ENCODE results near the gene DGCR8.

Gene DGCR8

DNA sequence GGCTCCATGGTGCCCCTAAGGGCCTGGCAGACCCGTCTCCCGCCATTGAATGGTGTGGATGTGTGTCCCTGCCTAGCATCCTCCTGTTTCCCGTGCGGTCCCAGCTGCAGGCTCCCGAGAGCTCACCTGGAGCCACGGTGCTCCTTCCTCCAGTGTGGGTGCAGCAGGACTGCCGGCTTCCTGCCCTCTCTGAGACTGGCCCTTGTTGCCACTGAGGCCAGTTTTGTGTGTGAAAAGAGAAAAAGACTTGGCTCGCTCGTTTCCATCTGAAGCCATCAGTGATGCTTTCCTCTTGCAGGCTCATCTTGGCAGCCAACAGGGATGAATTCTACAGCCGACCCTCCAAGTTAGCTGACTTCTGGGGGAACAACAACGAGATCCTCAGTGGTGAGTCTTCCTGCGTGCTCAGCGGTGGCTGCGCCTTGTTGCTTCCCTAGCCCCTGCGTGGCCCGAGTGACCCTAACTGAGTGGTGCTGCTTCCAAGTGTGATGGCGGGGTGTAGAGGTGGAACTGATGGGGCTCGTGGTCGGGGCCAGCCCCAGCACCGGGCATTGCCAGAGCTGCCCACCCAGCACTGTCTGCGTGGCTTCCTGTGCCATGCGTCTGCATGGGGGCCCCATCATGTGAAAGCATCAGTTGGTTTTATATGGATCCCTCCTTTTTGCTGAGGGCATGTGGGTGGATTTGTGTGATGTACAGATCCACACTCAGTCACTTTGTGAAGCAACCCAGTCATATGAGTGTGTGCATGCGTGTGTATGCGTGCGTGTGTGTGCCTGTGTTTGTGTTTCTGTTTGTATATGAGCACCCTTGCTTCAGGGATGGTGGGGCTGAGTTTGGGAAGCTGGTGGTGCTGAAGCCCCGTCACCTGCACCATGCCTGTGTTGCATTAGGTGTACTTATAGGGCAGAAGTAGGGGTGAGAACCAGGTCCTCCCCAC lies 36.7 kb upstream of the DGCR8 start:
- peaks cover 68% of the 10 kb centered on the region for H3K36me3 Mint-ChIP-seq (ENCODE audit: low read depth)

DNA sequence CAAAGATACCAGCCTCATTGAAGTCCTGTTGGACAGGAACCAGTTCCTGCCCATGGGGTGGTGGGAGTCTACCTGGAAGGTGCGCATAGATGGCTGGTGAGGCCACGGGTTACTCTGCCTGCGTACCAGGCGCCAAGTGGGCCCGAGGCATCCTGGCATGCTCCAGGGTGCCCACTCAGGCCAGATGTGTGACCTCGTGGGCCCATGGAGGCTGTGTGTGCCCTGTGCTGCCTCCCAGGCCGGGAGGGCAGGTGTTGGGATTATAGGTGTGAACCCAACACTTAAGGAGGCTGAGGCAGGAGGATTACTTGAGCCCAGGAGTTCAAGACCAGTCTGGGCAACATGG lies 36.1 kb upstream of the DGCR8 start:
- no peak overlapping the region for H3K4me3 Mint-ChIP-seq

More for the DNA sequence above, 36.7 kb upstream of the DGCR8 start:
- Mint-ChIP-seq H3K27ac (no peak overlapping the region), H3K4me3 (no peak overlapping the region), H3K9me3 (peaks cover 6% of the 10 kb centered on the region), H3K27me3 (no peaks in the 10 kb centered on the region), H3K4me1 (ENCODE audit: low read depth) (peaks cover 8% of the 10 kb centered on the region)
- no peak for DNase-seq

DNA sequence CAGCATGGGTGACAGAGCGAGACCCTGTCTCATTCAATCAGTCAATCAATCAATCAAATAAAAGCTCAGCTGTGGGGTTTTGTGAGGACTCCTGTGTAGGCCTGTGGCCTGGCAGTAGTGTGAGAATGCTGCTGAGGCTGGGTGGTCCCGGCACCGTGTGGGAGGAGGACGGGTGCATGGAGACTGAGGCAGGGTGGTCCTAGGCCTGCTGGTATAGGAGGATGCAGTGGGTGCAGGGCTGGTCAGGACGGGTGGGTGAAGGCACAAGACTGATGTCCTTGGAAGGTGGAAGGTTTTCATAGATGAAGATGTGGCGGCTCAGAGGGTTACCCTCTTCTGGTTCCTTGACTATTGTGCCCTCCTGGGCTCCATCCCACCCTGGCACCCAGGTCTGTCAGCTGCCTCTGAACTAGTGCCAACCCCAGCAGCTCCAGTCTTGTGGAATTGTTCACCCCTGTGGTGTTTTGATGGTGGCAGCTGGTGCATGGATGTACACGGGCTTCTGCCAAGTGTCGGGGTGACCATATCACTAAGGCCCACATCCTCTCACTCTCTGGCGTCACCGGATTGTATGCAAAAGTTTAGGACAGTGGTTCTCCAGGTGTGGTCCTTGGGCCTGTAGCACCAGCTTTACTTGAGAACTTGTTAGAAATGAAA lies 35.4 kb upstream of the DGCR8 start:
- DNase-seq = no peak
- peaks cover 15% of the 10 kb centered on the region for H3K4me1 Mint-ChIP-seq (ENCODE audit: low read depth)
- H3K36me3 Mint-ChIP-seq (ENCODE audit: low read depth) = peaks cover 70% of the 10 kb centered on the region
- no peaks in the 10 kb centered on the region for H3K27me3 Mint-ChIP-seq
- peak overlapping the region; percentile 29 for H3K27ac Mint-ChIP-seq
- no peak overlapping the region for H3K4me3 Mint-ChIP-seq
- peaks cover 7% of the 10 kb centered on the region for H3K9me3 Mint-ChIP-seq

More for the DNA sequence above, 36.1 kb upstream of the DGCR8 start:
- Mint-ChIP-seq H3K9me3 (peaks cover 7% of the 10 kb centered on the region), H3K27me3 (no peaks in the 10 kb centered on the region), H3K27ac (no peak overlapping the region), H3K4me1 (ENCODE audit: low read depth) (peaks cover 13% of the 10 kb centered on the region), H3K36me3 (ENCODE audit: low read depth) (peaks cover 69% of the 10 kb centered on the region)
- DNase-seq = no peak

DNA sequence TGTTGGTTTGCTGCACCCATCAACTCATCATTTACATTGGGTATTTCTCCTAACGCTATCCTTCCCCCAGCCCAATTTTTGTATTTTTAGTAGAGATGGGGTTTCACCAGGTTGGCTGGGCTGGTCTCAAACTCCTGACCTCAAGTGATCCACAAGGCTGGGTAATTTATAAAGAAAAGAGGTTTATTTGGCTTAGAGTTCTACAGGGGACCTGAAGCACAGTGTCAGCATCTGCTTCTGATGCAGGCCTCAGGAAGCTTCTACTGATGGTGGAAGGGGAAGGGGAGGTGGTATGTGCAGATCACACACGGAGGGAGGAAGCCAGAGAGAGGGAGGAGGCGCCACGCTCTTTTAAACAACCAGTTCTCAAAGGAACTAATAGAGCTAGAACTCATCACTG lies 33.3 kb upstream of the DGCR8 start:
- no peak overlapping the region for H3K27ac Mint-ChIP-seq
- no peak overlapping the region for H3K4me3 Mint-ChIP-seq
- peaks cover 7% of the 10 kb centered on the region for H3K9me3 Mint-ChIP-seq
- H3K27me3 Mint-ChIP-seq = no peaks in the 10 kb centered on the region
- peaks cover 15% of the 10 kb centered on the region for H3K4me1 Mint-ChIP-seq (ENCODE audit: low read depth)
- H3K36me3 Mint-ChIP-seq (ENCODE audit: low read depth) = peaks cover 62% of the 10 kb centered on the region
- no peak for DNase-seq

DNA sequence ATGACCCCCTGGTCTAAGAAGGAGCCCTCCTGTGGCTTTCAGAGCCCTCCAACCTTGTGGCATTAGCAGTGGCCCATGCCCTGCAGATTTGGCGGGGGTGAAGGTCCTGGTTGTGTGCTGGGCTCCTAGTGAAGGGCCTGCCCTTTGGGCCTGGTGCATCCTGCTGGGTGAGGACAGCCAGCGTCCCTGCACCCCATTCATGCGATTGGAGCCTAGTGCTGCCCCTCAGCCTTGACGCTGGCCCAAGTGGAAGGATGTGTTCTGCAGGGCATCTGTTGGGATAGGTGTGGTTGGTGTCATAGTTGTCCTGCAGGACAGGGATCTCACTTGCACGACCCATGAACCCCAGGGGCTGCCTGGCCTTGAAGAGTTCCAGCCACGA lies 28.1 kb upstream of the DGCR8 start:
- Mint-ChIP-seq H3K4me1 (ENCODE audit: low read depth) (peaks cover 12% of the 10 kb centered on the region), H3K27ac (no peak overlapping the region), H3K36me3 (ENCODE audit: low read depth) (peaks cover 75% of the 10 kb centered on the region), H3K9me3 (peaks cover 7% of the 10 kb centered on the region), H3K4me3 (no peak overlapping the region), H3K27me3 (no peaks in the 10 kb centered on the region)
- no peak for DNase-seq

DNA sequence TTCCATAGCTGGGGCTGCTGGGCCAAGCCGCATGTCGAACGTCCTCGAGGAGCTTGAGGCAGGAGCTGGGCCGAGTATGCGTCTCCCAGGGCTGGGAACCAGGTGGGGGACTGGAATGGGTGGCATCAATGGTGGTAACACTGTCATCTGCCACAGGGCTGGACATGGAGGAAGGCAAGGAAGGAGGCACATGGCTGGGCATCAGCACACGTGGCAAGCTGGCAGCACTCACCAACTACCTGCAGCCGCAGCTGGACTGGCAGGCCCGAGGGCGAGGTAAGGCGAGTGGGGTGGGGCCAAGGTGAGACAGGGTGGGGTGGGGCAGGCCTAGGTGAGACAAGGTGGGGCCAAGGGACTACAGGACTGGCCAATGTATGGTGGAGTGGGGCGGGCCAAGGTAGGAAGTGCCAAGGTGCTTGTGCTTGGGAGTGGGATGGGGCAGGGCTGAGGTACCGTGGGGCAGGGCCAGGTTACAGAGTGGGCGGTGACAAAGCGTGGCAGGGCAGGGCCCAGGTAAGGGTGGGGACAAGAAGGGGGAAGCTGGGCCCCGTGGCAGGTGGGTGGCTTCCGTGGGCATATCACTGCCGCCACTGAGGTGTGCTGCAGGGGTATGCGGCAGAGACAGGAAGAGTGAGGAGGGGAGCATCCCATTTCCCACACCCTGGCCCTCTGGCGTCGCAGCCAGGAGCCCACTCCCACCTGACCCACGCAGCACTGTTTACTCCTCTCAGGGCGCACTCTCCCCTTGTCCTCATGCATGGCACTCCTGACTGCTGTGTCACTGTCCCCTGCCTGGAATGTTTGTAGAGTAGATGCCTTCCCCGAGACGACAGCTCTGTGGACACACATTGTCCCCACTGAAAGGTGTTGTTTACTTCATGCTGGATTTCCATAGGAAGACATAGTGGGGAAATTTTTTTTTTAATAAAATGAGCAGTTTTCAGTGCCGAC lies 27.5 kb upstream of the DGCR8 start:
- no peak overlapping the region for H3K27ac Mint-ChIP-seq
- H3K9me3 Mint-ChIP-seq = peaks cover 7% of the 10 kb centered on the region
- no peak for DNase-seq
- no peaks in the 10 kb centered on the region for H3K27me3 Mint-ChIP-seq
- H3K4me3 Mint-ChIP-seq = no peak overlapping the region
- peaks cover 72% of the 10 kb centered on the region for H3K36me3 Mint-ChIP-seq (ENCODE audit: low read depth)
- H3K4me1 Mint-ChIP-seq (ENCODE audit: low read depth) = peaks cover 12% of the 10 kb centered on the region

DNA sequence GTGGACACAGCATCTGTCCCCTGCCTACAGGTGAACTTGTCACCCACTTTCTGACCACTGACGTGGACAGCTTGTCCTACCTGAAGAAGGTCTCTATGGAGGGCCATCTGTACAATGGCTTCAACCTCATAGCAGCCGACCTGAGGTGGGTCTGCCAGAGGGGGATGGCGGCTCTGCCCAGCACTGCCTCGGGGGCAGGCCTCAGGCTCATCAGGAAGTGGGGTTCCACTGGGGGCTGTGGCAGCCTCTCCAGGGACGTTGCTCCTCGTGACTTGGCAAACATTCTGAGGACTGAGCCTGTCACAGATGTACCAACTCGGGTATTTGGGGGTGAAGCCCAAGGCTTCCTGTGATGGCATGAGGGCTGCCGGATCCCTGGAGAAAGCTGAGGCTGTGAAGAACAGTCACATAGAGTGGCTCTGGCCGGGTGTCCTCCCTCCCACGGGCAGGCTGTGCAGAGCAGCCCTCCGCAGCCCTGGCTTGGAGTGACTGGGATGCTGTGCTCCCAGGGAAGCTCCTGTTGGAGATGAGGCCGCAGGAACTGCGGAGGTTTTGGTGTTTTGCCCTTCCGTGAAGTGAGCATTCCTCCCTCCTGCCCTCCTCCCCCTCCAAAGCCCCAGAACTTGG lies 26.5 kb upstream of the DGCR8 start:
- H3K27me3 Mint-ChIP-seq = no peaks in the 10 kb centered on the region
- no peak overlapping the region for H3K27ac Mint-ChIP-seq
- peaks cover 72% of the 10 kb centered on the region for H3K36me3 Mint-ChIP-seq (ENCODE audit: low read depth)
- no peaks in the 10 kb centered on the region for H3K9me3 Mint-ChIP-seq
- H3K4me3 Mint-ChIP-seq = no peak overlapping the region
- H3K4me1 Mint-ChIP-seq (ENCODE audit: low read depth) = peaks cover 5% of the 10 kb centered on the region
- DNase-seq = no peak

DNA sequence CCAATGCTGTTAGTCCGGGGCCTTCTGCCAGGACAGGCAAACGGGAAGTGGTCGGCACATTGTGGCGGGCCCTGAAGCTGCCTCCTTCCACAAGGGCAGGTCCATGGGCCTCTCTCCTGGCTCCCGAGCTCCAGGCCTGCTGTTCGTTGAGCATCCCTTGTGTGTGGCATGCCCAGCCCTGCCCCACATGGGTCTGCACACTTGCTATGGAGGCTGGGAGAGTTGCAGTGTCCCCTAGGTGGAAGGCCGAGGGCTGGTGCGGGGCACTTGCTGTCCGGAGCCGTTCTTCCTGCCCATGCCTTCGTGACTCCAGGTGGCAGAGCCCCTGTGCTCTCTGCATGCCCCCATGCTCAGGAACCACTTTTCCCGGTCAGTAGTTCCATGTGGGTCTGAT lies 26.0 kb upstream of the DGCR8 start:
- Mint-ChIP-seq H3K36me3 (ENCODE audit: low read depth) (peaks cover 71% of the 10 kb centered on the region), H3K27me3 (no peaks in the 10 kb centered on the region), H3K4me1 (ENCODE audit: low read depth) (peaks cover 2% of the 10 kb centered on the region), H3K9me3 (no peaks in the 10 kb centered on the region), H3K27ac (no peak overlapping the region), H3K4me3 (no peak overlapping the region)
- no peak for DNase-seq

DNA sequence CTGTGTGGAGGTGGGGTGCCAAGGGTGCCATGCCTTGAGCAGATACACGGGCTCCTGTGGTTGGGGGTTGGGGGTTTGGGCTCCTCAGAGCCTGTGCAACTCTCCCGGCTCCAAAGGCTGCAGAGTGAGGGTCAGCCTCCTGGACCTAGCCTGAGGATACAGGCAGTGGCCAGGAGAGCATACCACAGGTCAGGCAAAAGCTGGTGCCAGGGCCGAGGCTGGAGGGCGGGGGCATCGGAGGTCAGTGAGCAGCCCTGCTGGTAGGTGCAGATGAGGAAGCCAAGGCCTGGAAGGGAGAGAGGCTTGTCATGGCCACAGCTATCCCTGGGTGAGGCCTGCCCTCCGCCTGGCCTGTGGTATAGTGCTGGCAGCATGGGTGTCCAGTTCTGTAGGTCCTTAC lies 25.6 kb upstream of the DGCR8 start:
- no peak overlapping the region for H3K4me3 Mint-ChIP-seq
- H3K4me1 Mint-ChIP-seq (ENCODE audit: low read depth) = no peaks in the 10 kb centered on the region
- H3K36me3 Mint-ChIP-seq (ENCODE audit: low read depth) = peaks cover 71% of the 10 kb centered on the region
- H3K27ac Mint-ChIP-seq = no peak overlapping the region
- H3K27me3 Mint-ChIP-seq = no peaks in the 10 kb centered on the region
- H3K9me3 Mint-ChIP-seq = no peaks in the 10 kb centered on the region
- no peak for DNase-seq

DNA sequence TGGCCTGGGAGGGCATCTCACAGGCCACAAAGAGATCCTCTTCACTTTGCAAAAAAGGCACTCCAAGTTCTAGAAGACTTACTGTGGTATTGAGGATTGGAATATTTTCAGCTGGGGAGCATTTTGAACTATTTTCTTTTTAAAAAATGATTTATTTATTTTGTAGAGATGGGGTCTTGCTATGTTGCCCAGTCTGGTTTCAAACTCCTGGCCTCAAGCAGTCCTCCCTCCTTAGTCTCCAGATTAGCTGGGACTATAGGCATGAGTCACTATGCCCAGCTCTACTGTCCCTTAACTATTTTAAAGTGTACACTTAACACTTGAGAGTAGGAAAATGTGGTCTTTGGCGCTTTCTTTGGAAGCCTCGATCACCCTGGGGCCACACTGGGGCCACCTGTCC lies 24.9 kb upstream of the DGCR8 start:
- Mint-ChIP-seq H3K36me3 (ENCODE audit: low read depth) (peaks cover 65% of the 10 kb centered on the region), H3K27ac (no peak overlapping the region), H3K4me3 (no peak overlapping the region), H3K9me3 (no peaks in the 10 kb centered on the region), H3K27me3 (no peaks in the 10 kb centered on the region), H3K4me1 (ENCODE audit: low read depth) (no peaks in the 10 kb centered on the region)
- DNase-seq = no peak

DNA sequence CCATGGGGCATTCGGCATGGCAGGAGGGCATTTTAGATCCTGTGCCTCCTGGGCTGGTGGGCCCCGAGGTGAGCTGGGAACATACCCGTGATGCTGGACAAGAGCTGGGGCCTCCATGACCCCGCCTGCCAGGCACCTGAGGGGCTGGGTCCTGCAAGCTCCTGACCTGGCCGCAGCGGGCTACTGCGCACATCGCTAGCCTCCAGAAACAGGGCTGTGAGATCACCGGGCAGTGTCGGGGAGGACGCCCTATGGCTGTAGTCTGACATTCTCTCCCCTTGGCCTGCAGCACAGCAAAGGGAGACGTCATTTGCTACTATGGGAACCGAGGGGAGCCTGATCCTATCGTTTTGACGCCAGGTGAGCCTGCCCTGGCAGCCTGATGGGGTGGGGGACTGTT lies 24.4 kb upstream of the DGCR8 start:
- no peaks in the 10 kb centered on the region for H3K27me3 Mint-ChIP-seq
- H3K4me1 Mint-ChIP-seq (ENCODE audit: low read depth) = no peaks in the 10 kb centered on the region
- H3K9me3 Mint-ChIP-seq = no peaks in the 10 kb centered on the region
- peaks cover 64% of the 10 kb centered on the region for H3K36me3 Mint-ChIP-seq (ENCODE audit: low read depth)
- H3K27ac Mint-ChIP-seq = no peak overlapping the region
- no peak overlapping the region for H3K4me3 Mint-ChIP-seq
- DNase-seq = no peak

DNA sequence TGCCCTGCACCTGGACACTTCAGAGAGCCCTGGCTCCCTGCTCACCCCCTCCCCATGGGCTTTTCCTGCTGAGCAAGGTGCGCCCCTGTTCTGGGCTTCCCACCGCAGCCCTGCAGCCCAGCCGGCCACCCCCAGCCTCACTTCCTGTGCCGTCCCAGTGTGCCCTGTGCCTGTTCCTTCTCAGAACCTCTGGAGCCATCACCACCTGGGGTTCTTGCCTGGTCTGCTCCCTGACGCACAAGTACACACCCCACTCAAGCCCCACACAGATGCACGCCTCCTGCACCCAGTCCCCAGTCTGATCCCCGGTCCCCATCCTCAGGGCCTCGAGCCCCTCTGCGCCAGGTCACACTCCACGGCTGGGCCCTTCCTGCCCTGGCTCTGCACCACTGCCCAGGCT lies 23.9 kb upstream of the DGCR8 start:
- H3K27me3 Mint-ChIP-seq = no peaks in the 10 kb centered on the region
- H3K4me3 Mint-ChIP-seq = no peak overlapping the region
- no peak for DNase-seq
- H3K27ac Mint-ChIP-seq = no peak overlapping the region
- peaks cover 66% of the 10 kb centered on the region for H3K36me3 Mint-ChIP-seq (ENCODE audit: low read depth)
- no peaks in the 10 kb centered on the region for H3K9me3 Mint-ChIP-seq
- H3K4me1 Mint-ChIP-seq (ENCODE audit: low read depth) = no peaks in the 10 kb centered on the region

DNA sequence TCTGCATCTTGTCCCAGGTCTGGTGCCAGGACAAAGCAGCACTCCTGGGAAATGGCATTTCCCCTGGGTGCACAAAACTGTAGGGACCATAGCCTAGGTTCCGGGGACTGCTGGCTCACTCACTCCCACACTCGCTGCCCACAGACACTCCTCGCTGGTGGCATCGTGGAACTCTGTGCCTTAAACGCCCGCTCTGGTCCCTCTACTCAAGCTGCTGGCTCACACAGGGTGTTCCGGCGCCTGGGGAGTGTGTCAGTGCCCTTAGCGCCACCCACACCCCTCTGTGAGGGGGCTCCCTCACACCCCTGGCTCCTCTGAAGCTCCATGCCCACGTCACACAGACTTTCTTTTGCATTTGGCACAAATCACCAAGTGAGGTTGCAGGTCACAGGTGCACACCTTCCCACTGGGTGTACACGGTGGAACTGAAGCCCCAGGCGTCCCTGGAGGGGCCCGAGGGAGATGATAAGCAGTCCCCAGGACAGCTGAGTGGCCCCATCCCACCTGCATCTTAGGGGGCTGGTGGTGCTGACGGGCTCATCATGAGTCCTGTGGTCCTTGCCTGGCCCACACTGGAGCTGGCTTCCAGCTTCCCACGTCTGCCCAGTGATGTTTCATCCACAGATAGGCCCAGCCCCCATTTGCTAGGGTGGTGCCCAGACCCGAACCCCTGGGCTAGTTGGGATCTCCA lies 23.2 kb upstream of the DGCR8 start:
- Mint-ChIP-seq H3K36me3 (ENCODE audit: low read depth) (peaks cover 71% of the 10 kb centered on the region), H3K9me3 (no peaks in the 10 kb centered on the region), H3K4me3 (no peak overlapping the region)

More for the DNA sequence above, 23.2 kb upstream of the DGCR8 start:
- H3K27ac Mint-ChIP-seq = no peak overlapping the region
- H3K4me1 Mint-ChIP-seq (ENCODE audit: low read depth) = no peaks in the 10 kb centered on the region
- H3K27me3 Mint-ChIP-seq = no peaks in the 10 kb centered on the region
- DNase-seq = no peak

Measured in activated T-cell treated with anti-CD3 and anti-CD28 coated beads, Interleukin-2, amount 50 U/mL, for 24 hours (primary cell).